ENCODE results near the gene FEM1A.
"Not testable (repeated sequence)": the region's sequence is repeated elsewhere in the genome, so short reads cannot be mapped to it uniquely, and the experiment has no call there.

The FEM1A gene

GRCh38 chr19:4791183-4792018 lies at the start of gene FEM1A:
FEM1A (plus strand) TSS chr19:4791734; CDS start chr19:4791855, 121 bp downstream.
- DNase-seq, result peak; percentile 98 to 99

GRCh38 chr19:4742723-4743646 lies 48.5 kb upstream of the FEM1A start:
- no peak for DNase-seq

GRCh38 chr19:4744451-4745174 lies 46.9 kb upstream of the FEM1A start:
- DNase-seq, result no peak

- DNase-seq, result not testable (repeated sequence)
Observed at GRCh38 chr19:4745175-4745574, 46.4 kb upstream of the FEM1A start.

GRCh38 chr19:4745986-4746385 lies 45.5 kb upstream of the FEM1A start:
- no peak for DNase-seq

GRCh38 chr19:4748185-4748584 lies 43.3 kb upstream of the FEM1A start:
- no peak for DNase-seq

GRCh38 chr19:4748589-4748988 lies 42.9 kb upstream of the FEM1A start:
- no peak for DNase-seq

- DNase-seq, result no peak
Observed at GRCh38 chr19:4749870-4750590, 41.5 kb upstream of the FEM1A start.

- DNase-seq, result no peak
Observed at GRCh38 chr19:4754248-4754647, 37.3 kb upstream of the FEM1A start.

GRCh38 chr19:4755459-4755858 lies 36.1 kb upstream of the FEM1A start:
- no peak for DNase-seq

- DNase-seq, result no peak
Observed at GRCh38 chr19:4758082-4758481, 33.5 kb upstream of the FEM1A start.

GRCh38 chr19:4758659-4759058 lies 32.9 kb upstream of the FEM1A start:
- no peak for DNase-seq

- DNase-seq, result peak; percentile 2 to 20
Observed at GRCh38 chr19:4759388-4760284, 31.9 kb upstream of the FEM1A start.

- no peak for DNase-seq
Observed at GRCh38 chr19:4760285-4760650, 31.3 kb upstream of the FEM1A start.

- no peak for DNase-seq
Observed at GRCh38 chr19:4763021-4763420, 28.5 kb upstream of the FEM1A start.

GRCh38 chr19:4764393-4764660 lies 27.2 kb upstream of the FEM1A start:
- DNase-seq, result no peak

GRCh38 chr19:4768934-4769777 lies 22.4 kb upstream of the FEM1A start:
- DNase-seq, result peak; percentile 61 to 62

GRCh38 chr19:4772566-4772965 lies 19.0 kb upstream of the FEM1A start:
- no peak for DNase-seq

- DNase-seq, result no peak
Observed at GRCh38 chr19:4773047-4773640, 18.4 kb upstream of the FEM1A start.

- no peak for DNase-seq
Observed at GRCh38 chr19:4774136-4774535, 17.4 kb upstream of the FEM1A start.

All from activated CD4-positive, alpha-beta T cell treated with anti-CD3 and anti-CD28 coated beads, Interleukin-2, amount 50 U/mL, for 4 hours (primary cell).